ENCODE results near the gene CEMIP. TPM values are rescaled to one million over a fixed set of nuclear protein-coding genes. Genes with fewer than 3 reads are reported as not detected.

Gene CEMIP, protein sequence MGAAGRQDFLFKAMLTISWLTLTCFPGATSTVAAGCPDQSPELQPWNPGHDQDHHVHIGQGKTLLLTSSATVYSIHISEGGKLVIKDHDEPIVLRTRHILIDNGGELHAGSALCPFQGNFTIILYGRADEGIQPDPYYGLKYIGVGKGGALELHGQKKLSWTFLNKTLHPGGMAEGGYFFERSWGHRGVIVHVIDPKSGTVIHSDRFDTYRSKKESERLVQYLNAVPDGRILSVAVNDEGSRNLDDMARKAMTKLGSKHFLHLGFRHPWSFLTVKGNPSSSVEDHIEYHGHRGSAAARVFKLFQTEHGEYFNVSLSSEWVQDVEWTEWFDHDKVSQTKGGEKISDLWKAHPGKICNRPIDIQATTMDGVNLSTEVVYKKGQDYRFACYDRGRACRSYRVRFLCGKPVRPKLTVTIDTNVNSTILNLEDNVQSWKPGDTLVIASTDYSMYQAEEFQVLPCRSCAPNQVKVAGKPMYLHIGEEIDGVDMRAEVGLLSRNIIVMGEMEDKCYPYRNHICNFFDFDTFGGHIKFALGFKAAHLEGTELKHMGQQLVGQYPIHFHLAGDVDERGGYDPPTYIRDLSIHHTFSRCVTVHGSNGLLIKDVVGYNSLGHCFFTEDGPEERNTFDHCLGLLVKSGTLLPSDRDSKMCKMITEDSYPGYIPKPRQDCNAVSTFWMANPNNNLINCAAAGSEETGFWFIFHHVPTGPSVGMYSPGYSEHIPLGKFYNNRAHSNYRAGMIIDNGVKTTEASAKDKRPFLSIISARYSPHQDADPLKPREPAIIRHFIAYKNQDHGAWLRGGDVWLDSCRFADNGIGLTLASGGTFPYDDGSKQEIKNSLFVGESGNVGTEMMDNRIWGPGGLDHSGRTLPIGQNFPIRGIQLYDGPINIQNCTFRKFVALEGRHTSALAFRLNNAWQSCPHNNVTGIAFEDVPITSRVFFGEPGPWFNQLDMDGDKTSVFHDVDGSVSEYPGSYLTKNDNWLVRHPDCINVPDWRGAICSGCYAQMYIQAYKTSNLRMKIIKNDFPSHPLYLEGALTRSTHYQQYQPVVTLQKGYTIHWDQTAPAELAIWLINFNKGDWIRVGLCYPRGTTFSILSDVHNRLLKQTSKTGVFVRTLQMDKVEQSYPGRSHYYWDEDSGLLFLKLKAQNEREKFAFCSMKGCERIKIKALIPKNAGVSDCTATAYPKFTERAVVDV (N-terminal part only)
- total RNA-seq, result under 0.01 and 0.22 TPM in 2 replicates

GRCh38 chr15:80778964-80779657 is at the start of gene CEMIP:
Gene CEMIP (plus strand): TSS chr15:80779370. CDS start chr15:80873880, 94,510 bp downstream.
- DNase-seq (ENCODE audit: low read depth in 2 of 2), result peak; percentile 75 to 87

DNA sequence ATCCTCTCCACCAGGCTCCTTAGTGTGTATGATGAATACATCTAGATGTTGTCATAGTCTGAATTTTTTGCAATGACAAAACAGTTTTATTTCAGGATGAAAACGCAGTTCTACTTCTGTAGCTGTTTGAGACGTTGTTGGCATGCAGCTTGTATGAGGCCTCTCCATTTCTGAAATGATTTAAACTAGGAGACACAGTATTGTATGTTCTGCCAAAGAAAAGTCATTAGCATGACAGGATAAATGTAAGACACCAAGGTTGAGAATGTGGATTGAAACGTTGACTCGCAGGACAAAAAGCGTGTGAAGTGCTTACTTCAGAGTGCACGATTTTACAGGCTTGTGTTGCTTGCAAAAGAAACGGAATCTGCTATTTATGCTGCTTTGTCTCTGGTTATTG is 48.8 kb upstream of the CEMIP start:
- no peak for DNase-seq (ENCODE audit: low read depth in 2 of 2)

- no peak for DNase-seq (ENCODE audit: low read depth in 2 of 2)
Observed at GRCh38 chr15:80730926-80731325, 48.2 kb upstream of the CEMIP start.

GRCh38 chr15:80732167-80732566 is 47.0 kb upstream of the CEMIP start:
- no peak for DNase-seq (ENCODE audit: low read depth in 2 of 2)

DNA sequence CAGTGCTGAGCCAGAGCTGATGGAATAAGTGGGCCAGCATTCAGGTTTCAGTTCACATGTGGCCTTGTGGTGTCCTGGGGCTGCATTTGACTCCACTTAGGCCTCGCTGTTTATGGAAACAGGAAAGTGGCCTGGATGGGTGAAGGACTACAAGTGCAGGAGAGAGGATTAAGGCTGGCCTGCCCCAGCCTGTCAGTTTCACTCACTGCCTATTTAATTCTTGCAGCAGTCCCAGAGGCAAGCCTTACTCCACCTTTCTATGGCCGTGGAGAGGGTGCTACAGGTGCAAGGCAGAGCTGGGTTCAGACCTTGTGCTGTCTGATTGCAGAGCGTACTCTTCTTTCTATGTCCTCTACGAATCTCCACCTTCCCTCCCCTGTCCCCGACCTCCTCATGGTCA is 46.4 kb upstream of the CEMIP start:
- no peak for DNase-seq (ENCODE audit: low read depth in 2 of 2)

- no peak for DNase-seq (ENCODE audit: low read depth in 2 of 2)
Observed at GRCh38 chr15:80733460-80733859, 45.7 kb upstream of the CEMIP start.

DNA sequence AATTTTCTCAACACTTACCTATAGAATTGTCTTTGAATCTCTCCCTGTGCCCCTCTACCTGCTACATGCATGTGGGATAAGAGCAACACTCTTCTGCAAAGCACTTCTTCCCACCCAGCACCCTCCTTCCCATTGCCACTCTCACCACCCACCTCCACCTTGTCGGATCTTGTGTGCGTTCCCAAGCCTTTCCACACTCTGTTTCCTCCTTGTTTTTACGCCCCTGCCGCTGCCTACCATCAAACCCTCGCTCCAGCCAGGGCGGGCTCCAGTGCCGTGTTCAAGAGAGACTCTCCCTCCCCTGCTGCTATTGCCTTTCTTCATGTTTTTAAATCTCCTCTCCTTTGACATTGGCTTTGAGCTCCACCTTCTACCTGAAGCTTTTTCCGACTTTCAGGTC is 43.8 kb upstream of the CEMIP start:
- DNase-seq (ENCODE audit: low read depth in 2 of 2), result no peak

DNA sequence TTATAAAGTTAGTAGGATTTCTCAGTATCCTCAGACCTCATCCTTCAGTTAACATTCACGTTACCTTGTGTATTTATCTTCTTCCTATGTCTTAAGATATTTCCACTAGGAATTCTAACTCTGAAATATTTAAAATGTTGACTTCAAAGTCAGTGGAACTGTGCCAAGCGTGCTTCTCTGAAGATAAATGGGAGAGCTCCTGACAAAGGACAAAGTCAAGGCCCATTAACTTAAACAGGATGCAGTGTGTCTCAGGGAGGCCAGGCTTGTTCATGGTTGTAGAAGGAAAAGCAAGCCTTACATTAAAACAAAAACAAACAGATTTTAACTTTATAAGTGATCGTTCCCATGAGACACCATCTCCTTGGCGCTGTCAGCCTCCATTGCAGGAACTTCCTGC is 42.6 kb upstream of the CEMIP start:
- DNase-seq (ENCODE audit: low read depth in 2 of 2), result peak in 1 of 2 donors; percentile 82

- DNase-seq (ENCODE audit: low read depth in 2 of 2), result no peak
Observed at GRCh38 chr15:80739919-80740318, 39.3 kb upstream of the CEMIP start.

DNA sequence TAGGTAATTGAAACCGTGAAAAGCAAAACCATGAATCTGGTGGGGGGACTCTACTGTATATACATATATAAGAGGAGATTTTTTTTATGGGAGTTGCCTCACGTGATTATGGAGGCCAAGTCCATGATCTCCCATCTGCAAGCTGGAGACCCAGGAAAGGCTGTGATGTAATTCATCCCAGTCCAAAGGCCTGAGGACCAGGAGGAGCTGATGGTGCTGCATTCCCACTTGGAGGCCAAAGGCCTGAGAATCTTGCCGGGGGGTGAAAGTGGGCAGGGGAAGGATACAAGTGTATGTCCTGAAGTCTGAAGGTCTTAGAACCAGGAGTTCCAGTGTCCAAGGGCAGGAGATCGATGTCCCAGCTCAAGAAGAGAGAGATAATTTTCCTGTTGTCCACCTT is 37.1 kb upstream of the CEMIP start:
- no peak for DNase-seq (ENCODE audit: low read depth in 2 of 2)

GRCh38 chr15:80743189-80743833 is 35.9 kb upstream of the CEMIP start:
- DNase-seq (ENCODE audit: low read depth in 2 of 2), result no peak

DNA sequence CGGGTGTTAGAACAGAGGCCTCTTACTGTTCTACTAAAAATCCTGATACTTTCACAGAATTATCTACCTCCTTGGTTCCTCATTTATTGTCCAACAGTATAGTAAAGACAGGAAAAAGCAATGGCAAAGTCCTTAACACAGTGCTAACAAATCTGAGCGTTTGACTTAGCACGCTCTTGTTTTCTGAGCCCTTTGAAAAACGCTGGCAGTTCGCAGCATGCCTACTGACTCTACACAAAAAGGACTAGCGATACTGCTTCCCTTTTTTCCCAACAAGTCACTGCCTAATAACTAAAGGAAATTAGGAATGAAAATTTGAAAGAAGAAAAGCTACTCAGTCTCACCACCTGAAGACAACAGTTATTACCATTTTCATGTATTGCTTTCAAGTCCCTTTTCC is 34.8 kb upstream of the CEMIP start:
- no peak for DNase-seq (ENCODE audit: low read depth in 2 of 2)

DNA sequence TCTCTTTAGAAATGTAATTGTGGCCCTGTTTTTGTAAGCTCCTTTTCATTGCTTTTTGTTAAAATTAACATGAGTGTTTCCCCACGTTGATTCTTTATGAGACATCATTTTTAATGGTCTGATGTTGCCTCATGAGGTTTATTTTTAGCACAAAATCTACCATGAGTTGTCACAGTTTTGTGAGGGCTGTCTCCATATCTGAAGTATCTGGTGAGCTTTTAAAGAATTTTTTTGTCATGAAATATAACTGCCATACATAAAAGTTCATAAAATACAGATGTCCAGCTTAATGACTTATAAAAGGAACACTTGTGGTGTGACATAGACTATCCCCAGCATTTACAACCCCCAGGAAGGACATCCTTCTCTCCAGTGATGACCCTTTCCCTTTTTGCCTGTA is 34.3 kb upstream of the CEMIP start:
- DNase-seq (ENCODE audit: low read depth in 2 of 2), result no peak

DNA sequence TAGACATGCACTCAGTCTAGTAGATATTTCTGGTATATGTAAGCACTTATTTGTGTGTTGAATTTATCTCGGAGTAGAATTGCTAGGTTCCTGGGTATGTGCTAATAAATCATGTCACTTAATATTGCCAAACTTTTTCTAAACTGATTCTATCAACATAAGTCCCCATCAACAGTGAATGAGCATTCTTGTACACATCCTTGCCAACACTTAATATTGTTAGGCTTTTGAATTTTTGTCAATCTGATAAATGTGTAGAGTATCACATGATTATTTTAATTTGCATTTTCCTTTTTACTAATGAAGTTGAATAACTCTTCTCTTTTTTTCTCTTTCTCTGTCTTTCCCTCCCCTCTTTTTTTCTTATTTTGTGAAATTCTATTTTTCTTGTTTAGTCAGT is 33.3 kb upstream of the CEMIP start:
- no peak for DNase-seq (ENCODE audit: low read depth in 2 of 2)

DNA sequence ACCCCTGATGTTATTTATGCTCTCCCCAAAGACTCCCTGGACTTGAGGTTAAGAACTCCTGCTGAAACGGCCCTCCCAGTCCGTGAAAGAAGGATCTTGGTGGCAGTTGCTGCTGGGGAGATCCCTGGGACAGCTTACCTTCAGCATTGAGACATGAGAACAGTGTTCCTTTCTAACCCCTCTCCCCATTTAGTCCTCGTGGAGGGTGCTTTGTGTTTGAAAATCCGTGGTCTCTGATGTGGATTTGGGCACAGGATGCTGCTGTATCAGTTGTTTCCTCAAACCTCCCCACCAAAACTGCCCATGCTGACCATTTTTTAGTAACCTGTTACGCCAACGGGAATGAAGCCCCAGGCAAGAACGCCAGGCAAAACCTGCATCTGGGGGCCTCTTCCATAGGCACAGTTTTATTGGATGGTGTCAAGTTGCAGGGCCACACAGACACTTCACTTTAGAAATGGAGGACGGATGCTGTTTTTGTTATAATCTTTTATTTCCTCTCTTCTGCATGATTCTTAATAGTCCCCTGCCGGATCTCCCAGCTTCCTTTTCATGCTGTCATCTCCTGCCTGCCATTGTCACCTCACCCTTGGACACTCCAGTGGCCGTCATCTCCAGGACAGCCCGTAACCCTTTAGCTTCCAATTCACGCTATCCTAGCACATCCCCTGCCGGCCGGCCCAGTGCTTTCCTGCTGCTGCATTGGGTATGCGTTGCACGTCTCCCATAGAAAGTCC is 31.7 kb upstream of the CEMIP start:
- peak in 1 of 2 donors; percentile 56 for DNase-seq (ENCODE audit: low read depth in 2 of 2)

DNA sequence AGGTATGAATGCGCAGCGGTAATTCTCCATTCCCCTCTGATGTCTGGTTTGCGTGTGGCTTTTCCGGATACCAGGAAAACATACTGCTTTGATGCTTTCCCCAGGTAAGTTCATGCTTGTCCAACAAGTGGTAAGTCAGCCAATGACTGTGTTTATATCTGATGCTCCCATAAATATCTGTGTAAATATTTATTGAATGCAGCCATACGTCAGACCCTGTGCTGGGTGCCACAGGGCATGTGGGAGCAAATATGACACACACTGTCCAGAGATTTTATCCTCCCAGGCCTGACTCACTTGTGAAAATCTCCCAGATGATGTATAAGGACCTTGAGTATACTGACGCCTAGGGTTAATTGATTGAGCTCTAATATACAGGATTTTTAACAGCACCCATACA is 29.6 kb upstream of the CEMIP start:
- no peak for DNase-seq (ENCODE audit: low read depth in 2 of 2)

DNA sequence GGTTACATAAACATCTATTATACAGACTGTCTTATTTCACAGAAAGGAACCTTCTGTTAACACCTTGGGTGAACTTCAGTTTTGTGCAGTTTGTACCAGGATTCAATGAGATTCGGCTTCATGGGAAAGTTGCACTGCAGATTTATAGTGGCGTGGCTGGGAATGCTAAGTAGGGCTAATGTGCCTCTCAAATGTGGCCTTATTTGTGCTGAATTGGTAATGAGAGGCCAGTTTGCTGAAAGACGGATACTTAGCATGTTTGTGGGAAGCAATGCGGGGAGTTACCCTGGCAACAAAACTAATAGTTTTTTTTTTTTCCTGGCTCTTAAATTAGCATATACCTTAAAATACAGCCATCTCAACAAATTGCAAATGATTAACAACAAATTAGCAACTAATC is 28.6 kb upstream of the CEMIP start:
- DNase-seq (ENCODE audit: low read depth in 2 of 2), result no peak

DNA sequence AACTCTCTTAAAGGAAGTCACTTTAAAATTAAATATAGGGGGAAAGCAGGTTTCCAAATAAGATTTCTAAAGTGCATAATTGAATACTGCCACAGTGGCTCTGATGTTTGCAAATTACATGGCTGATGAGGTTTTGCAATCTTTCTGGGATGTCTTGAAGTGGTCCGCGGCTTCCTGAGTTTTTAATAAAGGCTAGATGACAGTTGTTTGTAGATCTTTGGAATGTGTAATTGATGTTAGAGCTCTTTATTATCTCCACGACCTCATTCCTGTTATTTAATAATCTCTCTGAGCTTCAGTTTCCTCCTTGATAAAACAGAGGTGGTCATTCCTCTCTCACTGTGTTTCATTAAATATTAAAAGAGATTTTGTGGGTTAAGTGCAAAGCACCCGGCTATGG is 27.0 kb upstream of the CEMIP start:
- DNase-seq (ENCODE audit: low read depth in 2 of 2), result no peak

DNA sequence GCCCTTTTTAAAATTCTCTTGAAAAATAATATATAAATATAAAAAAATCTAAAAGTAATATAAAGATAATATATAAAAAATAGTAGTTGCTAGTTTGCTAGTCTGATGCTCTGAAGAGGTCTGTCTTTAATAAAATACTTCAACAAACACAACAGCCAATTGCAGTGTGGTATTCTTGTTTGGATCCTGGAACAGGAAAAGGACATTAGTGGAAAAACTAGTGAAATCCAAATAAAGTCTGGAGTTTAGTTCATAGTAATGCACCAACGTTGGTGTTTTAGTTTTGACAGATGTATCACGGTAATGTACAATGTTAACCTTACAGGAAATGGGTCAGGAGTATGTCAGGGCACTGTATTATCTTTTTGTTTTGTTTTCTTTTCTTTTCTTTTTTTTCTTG is 26.0 kb upstream of the CEMIP start:
- peak in 1 of 2 donors; percentile 71 for DNase-seq (ENCODE audit: low read depth in 2 of 2)

DNA sequence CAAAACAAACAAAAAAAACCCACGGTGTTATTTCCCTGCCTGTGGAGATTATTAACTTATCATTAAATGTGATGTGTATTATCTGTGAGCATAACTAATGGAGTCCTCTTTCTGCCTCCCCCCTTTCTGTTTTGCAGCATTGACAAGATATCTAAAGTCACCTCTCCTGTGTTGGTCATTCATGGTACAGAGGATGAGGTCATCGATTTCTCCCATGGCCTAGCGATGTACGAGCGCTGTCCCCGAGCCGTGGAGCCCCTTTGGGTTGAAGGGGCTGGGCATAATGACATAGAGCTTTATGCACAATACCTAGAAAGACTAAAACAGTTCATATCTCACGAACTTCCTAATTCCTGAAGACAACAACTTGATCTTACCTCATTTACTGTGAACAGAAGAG is 25.2 kb upstream of the CEMIP start:
- DNase-seq (ENCODE audit: low read depth in 2 of 2), result no peak

All from lung microvascular endothelial cell (primary cell).